HCT116 (cell line): ENCODE measurements around the gene BCAR3. TPM values are rescaled to one million over a fixed set of nuclear protein-coding genes. Genes with fewer than 3 reads are reported as not detected.

Experiments used
- ATAC-seq: fragments of 200-7000 bp; cut with Tn5 transposase; 2 replicates; pipeline ENCODE4 v1.9.1; 2020; ENCODE audit warnings: mild to moderate bottlenecking, moderate library complexity
- BruUV-seq: library from RNA; stranded (reverse); fragments of 400-500 nt; replicated peaks from 2 replicates; lab custom pipeline; 2021; lab: Mats Ljungman, UMichigan
- CTCF ChIA-PET: fragments of 300-600 bp; sonication (Branson Sonifier 250); formaldehyde crosslinking; loops from one replicate; lab custom pipeline; 2021; ENCODE audit warnings: antibody characterized with exemption; lab: Charles Lee
- POLR2A ChIA-PET: fragments of 300-600, 350-600 bp; sonication (Branson Sonifier 250); formaldehyde crosslinking; loops from one replicate; lab custom pipeline; 2021; ENCODE audit warnings: antibody characterized with exemption; lab: Charles Lee
- RAD21 ChIA-PET, 2 experiments: fragments of 300-600 bp; sonication (Branson Sonifier 250); formaldehyde crosslinking; loops; one replicate each; lab custom pipeline; 2023; ENCODE audit warnings: low total read pairs in 2 of 2; ENCODE audit not compliant: uncharacterized antibody in 2 of 2, unreplicated experiment in 2 of 2, low non-redundant PET in 1 of 2; lab: Charles Lee
- DNase-seq: peaks from one replicate; pipeline ENCODE4 v3.0.0-alpha.2; 2010; ENCODE audit warnings: low read depth, low spot score
- H2AFZ ChIP-seq: fragments of 200-600 bp; shearing (Covaris generic), sonication (generic); 2 replicates; pipeline ENCODE4 v1.6.1; 2017; ENCODE audit warnings: low read depth, mixed run types, mixed read lengths, antibody characterized with exemption, low read length; ENCODE audit not compliant: poor library complexity, severe bottlenecking
- H3K27ac ChIP-seq: 2 replicates; pipeline ENCODE4 v1.5.1; 2012; ENCODE audit warnings: low read depth, low read length
- H3K27me3 ChIP-seq: fragments of 200-600 bp; sonication (generic); 2 replicates; pipeline ENCODE4 v1.6.1; 2016; ENCODE audit warnings: mixed run types, low read length, mixed read lengths; ENCODE audit not compliant: insufficient read depth
- H3K36me3 ChIP-seq, 2 experiments: fragments of 200-500 bp in 1 of 2; fragments of 200-600 bp in 1 of 2; sonication (Bioruptor generic) in 1 of 2; sonication (generic) in 1 of 2; 2 replicates each; pipeline versions ENCODE4 v1.5.1 to v1.6.1; 2014 to 2016; ENCODE audit warnings: low read length in 2 of 2, inconsistent platforms in 1 of 2, mixed read lengths in 1 of 2, mixed run types in 1 of 2; ENCODE audit not compliant: insufficient read depth in 2 of 2, control insufficient read depth in 1 of 2
- H3K4me1 ChIP-seq, 2 experiments: fragments of 200-600 bp in 1 of 2; sonication (generic) in 1 of 2; 2 replicates each; pipeline versions ENCODE4 v1.5.1 to v1.6.1; 2012 to 2017; ENCODE audit warnings: low read length in 2 of 2, inconsistent platforms in 1 of 2, mild to moderate bottlenecking in 1 of 2, mixed read lengths in 1 of 2, mixed run types in 1 of 2, moderate library complexity in 1 of 2; ENCODE audit not compliant: insufficient read depth in 2 of 2, control insufficient read depth in 1 of 2
- H3K4me2 ChIP-seq: fragments of 200-600 bp; sonication (generic); 2 replicates; pipeline ENCODE4 v1.6.1; 2017; ENCODE audit warnings: mixed run types, low read length, mixed read lengths
- H3K4me3 ChIP-seq, 2 experiments: fragments of 200-600 bp in 1 of 2; sonication (generic) in 1 of 2; replicated peaks in 1 of 2; 2 replicates each; pipeline ENCODE4 v1.5.1; 2011 to 2016; ENCODE audit warnings: low read length in 2 of 2, control low read depth in 1 of 2, low read depth in 1 of 2, mild to moderate bottlenecking in 1 of 2, mixed read lengths in 1 of 2, mixed run types in 1 of 2
- H3K79me2 ChIP-seq: fragments of 200-600 bp; sonication (generic); 2 replicates; pipeline ENCODE4 v1.6.1; 2017; ENCODE audit warnings: mild to moderate bottlenecking, mixed run types, low read length, moderate library complexity, mixed read lengths; ENCODE audit not compliant: insufficient read depth
- H3K9ac ChIP-seq: fragments of 200-600 bp; sonication (generic); 2 replicates; pipeline ENCODE4 v1.6.1; 2016; ENCODE audit warnings: low read length, mixed read lengths
- H3K9me2 ChIP-seq: fragments of 200-600 bp; sonication (generic), shearing (Covaris generic); 2 replicates; pipeline ENCODE4 v1.6.1; 2017; ENCODE audit warnings: mixed run types, mild to moderate bottlenecking, moderate library complexity; ENCODE audit not compliant: insufficient read depth
- H3K9me3 ChIP-seq, 2 experiments: fragments of 200-500 bp in 1 of 2; fragments of 200-600 bp in 1 of 2; sonication (Bioruptor generic) in 1 of 2; sonication (generic) in 1 of 2; 2 replicates each; pipeline ENCODE4 v1.6.1; 2014 to 2017; ENCODE audit warnings: low read length in 2 of 2, mixed read lengths in 2 of 2, inconsistent platforms in 1 of 2, low read depth in 1 of 2, mild to moderate bottlenecking in 1 of 2, mixed run types in 1 of 2, moderate library complexity in 1 of 2; ENCODE audit not compliant: control insufficient read depth in 1 of 2, insufficient read depth in 1 of 2
- H4K20me1 ChIP-seq: fragments of 200-600 bp; sonication (generic), shearing (Covaris generic); 2 replicates; pipeline ENCODE4 v1.6.1; 2017; ENCODE audit warnings: mixed run types, mild to moderate bottlenecking, moderate library complexity; ENCODE audit not compliant: insufficient read depth
- CTCF ChIP-seq, 3 experiments: fragments of 200-600 bp in 1 of 3; sonication (generic) in 1 of 3; IDR thresholded peaks in 2 of 3; conservative IDR thresholded peaks in 1 of 3; 2 replicates each; pipeline ENCODE4 v1.5.1; 2012 to 2017; ENCODE audit warnings: low read depth in 2 of 3, low read length in 2 of 3, antibody characterized with exemption in 1 of 3, borderline replicate concordance in 1 of 3, control low read depth in 1 of 3, mild to moderate bottlenecking in 1 of 3, mixed read lengths in 1 of 3, mixed run types in 1 of 3, moderate library complexity in 1 of 3; ENCODE audit not compliant: insufficient read depth in 1 of 3
- EGR1 ChIP-seq: IDR thresholded peaks from 2 replicates; pipeline ENCODE4 v1.6.1; 2012; ENCODE audit warnings: low read depth
- ELF1 ChIP-seq: IDR thresholded peaks from 2 replicates; pipeline ENCODE4 v1.6.1; 2012; ENCODE audit warnings: low read depth, borderline replicate concordance
- EZH2 ChIP-seq: fragments of 200-600 bp; sonication (generic); IDR thresholded peaks from 2 replicates; pipeline ENCODE4 v1.6.1; 2017; ENCODE audit warnings: antibody characterized with exemption, mixed run types
- EZH2phosphoT487 ChIP-seq: fragments of 200-600 bp; IDR thresholded peaks from 2 replicates; pipeline ENCODE4 v1.6.1; 2018; ENCODE audit warnings: antibody characterized with exemption, borderline replicate concordance
- FOSL1 ChIP-seq: IDR thresholded peaks from 2 replicates; pipeline ENCODE4 v1.6.1; 2012; ENCODE audit warnings: low read depth
- JUND ChIP-seq: IDR thresholded peaks from 2 replicates; pipeline ENCODE4 v1.6.1; 2012
- POLR2AphosphoS5 ChIP-seq: IDR thresholded peaks from 2 replicates; pipeline ENCODE4 v1.6.1; 2011; ENCODE audit warnings: mild to moderate bottlenecking, low read depth, low read length, moderate library complexity
- RAD21 ChIP-seq: IDR thresholded peaks from 2 replicates; pipeline ENCODE4 v1.6.1; 2012; ENCODE audit warnings: low read depth, mild to moderate bottlenecking
- SIN3A ChIP-seq: IDR thresholded peaks from 2 replicates; pipeline ENCODE4 v1.6.1; 2012; ENCODE audit warnings: low read depth
- YY1 ChIP-seq: IDR thresholded peaks from 2 replicates; pipeline ENCODE4 v1.6.1; 2011; ENCODE audit warnings: low read length, low read depth, moderate library complexity, mild to moderate bottlenecking; ENCODE audit not compliant: insufficient replicate concordance; ENCODE audit errors: extremely low read depth
- ZBTB33 ChIP-seq: IDR thresholded peaks from 2 replicates; pipeline ENCODE4 v1.6.1; 2011; ENCODE audit warnings: mild to moderate bottlenecking, low read length, moderate library complexity; ENCODE audit not compliant: insufficient replicate concordance; ENCODE audit errors: extremely low read depth
- intact Hi-C: fragments of 100-400 bp; cut with micrococcal nuclease; formaldehyde crosslinking; loops from 2 replicates; pipeline ENCODE4 v1.10.0; 2022
- total RNA-seq: library from RNA; stranded (reverse); gene quantifications from one replicate; pipeline ENCODE4 v1.2.1, GENCODE V29; 2021; ENCODE audit not compliant: unreplicated experiment
- TF ChIP-seq, protein P1 (sequence below): IDR thresholded peaks from 2 replicates; pipeline ENCODE4 v1.6.1; 2012; ENCODE audit warnings: low read depth
- TF ChIP-seq, protein P2 (sequence below): IDR thresholded peaks from 2 replicates; pipeline ENCODE4 v1.6.1; 2012

BCAR3 gene
- total RNA-seq, 1 experiment from 2014 or later, result 24.5 TPM

- ATAC-seq (no peak), DNase-seq (no peak)
- intact Hi-C loops, result loop anchor here (2.0 kb wide), 1 partner anchor 47 kb away; no protein-coding TSS in a partner anchor
- no peak overlapping the region for H2AFZ ChIP-seq
- RAD21 ChIA-PET, result no interaction called here
- peak overlapping the region in 1 of 2 experiments; percentile 45; a peak in 2 of 4 replicates for H3K4me3 ChIP-seq
- peaks cover 39 to 75% of the 10 kb centered on the region in 2 experiments for H3K4me1 ChIP-seq
- no peaks in the 10 kb centered on the region for H3K9me3 ChIP-seq
- H3K9me2 ChIP-seq, result no peaks in the 10 kb centered on the region
- H3K27ac ChIP-seq, result peak overlapping the region; percentile 80; the same call in 1 of the 2 replicates
- peak overlapping the region; percentile 74 for H3K4me2 ChIP-seq
- H3K79me2 ChIP-seq, result no peaks in the 10 kb centered on the region
- no peaks in the 10 kb centered on the region for H4K20me1 ChIP-seq
- no TSS peak for BruUV-seq
- POLR2A ChIA-PET, result interaction anchor here (0.6 to 3.6 kb wide), 5 partner anchors 10 to 122 kb away, joined by 3 to 23 read pairs (median 3); partner anchors contain the start of gene BCAR3
- peak overlapping the region; percentile 71 for H3K9ac ChIP-seq
- CTCF ChIA-PET, result interaction anchor here (1.0 to 1.4 kb wide), 4 partner anchors 11 to 122 kb away, joined by 3 to 8 read pairs (median 4); no protein-coding TSS in a partner anchor
- no peaks in the 10 kb centered on the region for H3K36me3 ChIP-seq
- TF ChIP-seq ZBTB33, result no peak
- no peak for TF ChIP-seq ELF1
- TF ChIP-seq CTCF (IDR thresholded peaks at IDR 0.05 in 2 of 3, conservative IDR thresholded peaks at IDR 0.05 in 1 of 3; ENCODE audit: borderline replicate concordance in 1 of 3, insufficient read depth in 1 of 3, low read depth in 2 of 3, low read length in 2 of 3), result no peak
- TF ChIP-seq EGR1, result no peak
- TF ChIP-seq JUND, result no peak
- no peak for TF ChIP-seq EZH2
- TF ChIP-seq YY1, result no peak
- no peak for TF ChIP-seq EZH2phosphoT487
- TF ChIP-seq FOSL1, result no peak
- TF ChIP-seq SIN3A, result no peak
- TF ChIP-seq, protein P1, sequence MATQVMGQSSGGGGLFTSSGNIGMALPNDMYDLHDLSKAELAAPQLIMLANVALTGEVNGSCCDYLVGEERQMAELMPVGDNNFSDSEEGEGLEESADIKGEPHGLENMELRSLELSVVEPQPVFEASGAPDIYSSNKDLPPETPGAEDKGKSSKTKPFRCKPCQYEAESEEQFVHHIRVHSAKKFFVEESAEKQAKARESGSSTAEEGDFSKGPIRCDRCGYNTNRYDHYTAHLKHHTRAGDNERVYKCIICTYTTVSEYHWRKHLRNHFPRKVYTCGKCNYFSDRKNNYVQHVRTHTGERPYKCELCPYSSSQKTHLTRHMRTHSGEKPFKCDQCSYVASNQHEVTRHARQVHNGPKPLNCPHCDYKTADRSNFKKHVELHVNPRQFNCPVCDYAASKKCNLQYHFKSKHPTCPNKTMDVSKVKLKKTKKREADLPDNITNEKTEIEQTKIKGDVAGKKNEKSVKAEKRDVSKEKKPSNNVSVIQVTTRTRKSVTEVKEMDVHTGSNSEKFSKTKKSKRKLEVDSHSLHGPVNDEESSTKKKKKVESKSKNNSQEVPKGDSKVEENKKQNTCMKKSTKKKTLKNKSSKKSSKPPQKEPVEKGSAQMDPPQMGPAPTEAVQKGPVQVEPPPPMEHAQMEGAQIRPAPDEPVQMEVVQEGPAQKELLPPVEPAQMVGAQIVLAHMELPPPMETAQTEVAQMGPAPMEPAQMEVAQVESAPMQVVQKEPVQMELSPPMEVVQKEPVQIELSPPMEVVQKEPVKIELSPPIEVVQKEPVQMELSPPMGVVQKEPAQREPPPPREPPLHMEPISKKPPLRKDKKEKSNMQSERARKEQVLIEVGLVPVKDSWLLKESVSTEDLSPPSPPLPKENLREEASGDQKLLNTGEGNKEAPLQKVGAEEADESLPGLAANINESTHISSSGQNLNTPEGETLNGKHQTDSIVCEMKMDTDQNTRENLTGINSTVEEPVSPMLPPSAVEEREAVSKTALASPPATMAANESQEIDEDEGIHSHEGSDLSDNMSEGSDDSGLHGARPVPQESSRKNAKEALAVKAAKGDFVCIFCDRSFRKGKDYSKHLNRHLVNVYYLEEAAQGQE, result no peak
- TF ChIP-seq POLR2AphosphoS5, result no peak
- TF ChIP-seq RAD21, result no peak
- TF ChIP-seq, protein P2, sequence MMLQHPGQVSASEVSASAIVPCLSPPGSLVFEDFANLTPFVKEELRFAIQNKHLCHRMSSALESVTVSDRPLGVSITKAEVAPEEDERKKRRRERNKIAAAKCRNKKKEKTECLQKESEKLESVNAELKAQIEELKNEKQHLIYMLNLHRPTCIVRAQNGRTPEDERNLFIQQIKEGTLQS, result no peak
- no peaks in the 10 kb centered on the region for H3K27me3 ChIP-seq
These were observed 10.4 kb upstream of the BCAR3 start for GRCh38 chr1:93692026-93692425.
